Measurements from ENCODE around the gene GRIK3. TPM values are rescaled to one million over a fixed set of nuclear protein-coding genes. Genes with fewer than 3 reads are reported as not detected.

Gene GRIK3
- total RNA-seq, 1 experiment from 2014 or later, result not detected

DNA sequence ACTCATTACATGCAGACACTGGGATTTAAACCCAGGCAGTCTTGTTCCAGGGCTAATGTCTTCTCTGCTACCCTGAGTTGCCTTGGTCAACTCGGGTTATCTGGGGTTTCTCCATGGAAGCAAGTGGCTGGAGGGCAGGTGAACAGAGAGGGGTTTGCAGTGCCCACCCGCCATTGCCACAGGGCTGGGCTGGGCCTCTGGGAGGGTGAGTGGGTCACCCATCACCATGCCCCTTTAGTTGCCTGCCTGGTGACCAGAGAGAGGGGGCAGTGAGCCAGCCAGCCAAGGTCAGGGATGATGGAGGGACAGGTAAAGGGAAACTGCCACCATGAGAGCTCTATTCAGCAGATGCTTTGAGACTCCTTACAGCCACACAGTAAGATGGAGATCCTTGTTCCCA is 53.2 kb downstream of the GRIK3 start:
- ChIA-PET POLR2A (ENCODE audit: unreplicated experiment) (no interaction called here), CTCF (no interaction called here)
- H3K9me2 ChIP-seq (replicated peaks; ENCODE audit: low read length), result no peaks in the 10 kb centered on the region
- no peaks in the 10 kb centered on the region for H4K20me1 ChIP-seq (ENCODE audit: low read length)
- H3K9ac ChIP-seq (ENCODE audit: low read length), result no peak overlapping the region
- no peak overlapping the region for H3K27ac ChIP-seq (ENCODE audit: low read length)
- no peak overlapping the region for H2AFZ ChIP-seq (ENCODE audit: low read length)
- H3K79me2 ChIP-seq (ENCODE audit: low read length), result no peaks in the 10 kb centered on the region
- H3K4me3 ChIP-seq (ENCODE audit: low read length), result no peak overlapping the region
- H3K9me3 ChIP-seq (ENCODE audit: low read length), result no peaks in the 10 kb centered on the region
- H3F3A ChIP-seq (ENCODE audit: low read length, unreplicated experiment), result no peaks in the 10 kb centered on the region
- no peaks in the 10 kb centered on the region for H3K4me1 ChIP-seq (ENCODE audit: insufficient read depth, low read length)
- H3K4me2 ChIP-seq (ENCODE audit: low read length), result no peak overlapping the region
- BruUV-seq (replicated peaks), result no TSS peak
- H3K27me3 ChIP-seq (ENCODE audit: low read length), result peaks cover 12% of the 10 kb centered on the region; the same call in 1 of the 2 replicates
- ATAC-seq (no peak), DNase-seq (no peak)
- intact Hi-C loops (cut with micrococcal nuclease), result no loop called here
- TF ChIP-seq EZH2phosphoT487 (IDR thresholded peaks at IDR 0.05; ENCODE audit: borderline replicate concordance, low read length), result no peak
- no peak for TF ChIP-seq EZH2 (IDR thresholded peaks at IDR 0.05; ENCODE audit: low read length, unreplicated experiment)
- TF ChIP-seq, protein P1, sequence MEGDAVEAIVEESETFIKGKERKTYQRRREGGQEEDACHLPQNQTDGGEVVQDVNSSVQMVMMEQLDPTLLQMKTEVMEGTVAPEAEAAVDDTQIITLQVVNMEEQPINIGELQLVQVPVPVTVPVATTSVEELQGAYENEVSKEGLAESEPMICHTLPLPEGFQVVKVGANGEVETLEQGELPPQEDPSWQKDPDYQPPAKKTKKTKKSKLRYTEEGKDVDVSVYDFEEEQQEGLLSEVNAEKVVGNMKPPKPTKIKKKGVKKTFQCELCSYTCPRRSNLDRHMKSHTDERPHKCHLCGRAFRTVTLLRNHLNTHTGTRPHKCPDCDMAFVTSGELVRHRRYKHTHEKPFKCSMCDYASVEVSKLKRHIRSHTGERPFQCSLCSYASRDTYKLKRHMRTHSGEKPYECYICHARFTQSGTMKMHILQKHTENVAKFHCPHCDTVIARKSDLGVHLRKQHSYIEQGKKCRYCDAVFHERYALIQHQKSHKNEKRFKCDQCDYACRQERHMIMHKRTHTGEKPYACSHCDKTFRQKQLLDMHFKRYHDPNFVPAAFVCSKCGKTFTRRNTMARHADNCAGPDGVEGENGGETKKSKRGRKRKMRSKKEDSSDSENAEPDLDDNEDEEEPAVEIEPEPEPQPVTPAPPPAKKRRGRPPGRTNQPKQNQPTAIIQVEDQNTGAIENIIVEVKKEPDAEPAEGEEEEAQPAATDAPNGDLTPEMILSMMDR (conservative IDR thresholded peaks at IDR 0.05; ENCODE audit: low read depth, low read length), result no peak
- H3K36me3 ChIP-seq (ENCODE audit: low read depth, low read length), result no peaks in the 10 kb centered on the region

DNA sequence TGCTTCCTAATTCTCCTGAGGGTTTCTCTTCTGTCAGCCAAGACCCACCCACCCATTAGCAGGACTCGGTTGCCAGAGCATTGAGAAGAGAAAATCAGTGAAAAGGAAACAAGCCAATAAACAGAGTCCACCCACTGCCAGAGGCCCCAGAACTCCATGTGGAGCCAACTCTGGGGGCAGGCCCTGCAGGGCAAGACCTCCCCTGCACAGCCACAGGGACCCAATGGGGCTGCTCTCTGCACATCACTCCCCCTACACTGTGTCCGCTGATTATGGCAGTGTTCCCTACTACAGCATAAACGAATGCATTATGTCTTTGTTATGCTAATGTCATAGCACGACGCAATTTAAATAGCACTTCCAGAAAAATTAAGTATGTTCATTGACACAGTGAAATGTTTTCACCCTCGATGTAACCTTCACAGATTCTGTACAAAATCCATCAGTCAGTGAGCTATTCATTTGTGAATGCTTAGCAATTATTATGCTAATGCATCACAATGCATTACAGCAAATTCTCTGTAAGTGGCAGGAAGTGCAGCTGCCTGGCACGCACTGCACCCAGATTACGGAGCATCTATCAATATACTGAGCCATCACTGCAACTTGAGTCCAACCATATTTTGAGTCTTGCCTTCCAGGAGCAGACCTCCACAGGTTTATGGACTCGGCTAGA is 56.4 kb downstream of the GRIK3 start:
- Histone ChIP-seq H3K9ac (ENCODE audit: low read length) (no peak overlapping the region), H3F3A (ENCODE audit: low read length, unreplicated experiment) (no peaks in the 10 kb centered on the region), H3K27ac (ENCODE audit: low read length) (no peak overlapping the region), H3K4me3 (ENCODE audit: low read length) (no peak overlapping the region), H4K20me1 (ENCODE audit: low read length) (no peaks in the 10 kb centered on the region), H3K36me3 (ENCODE audit: low read depth, low read length) (no peaks in the 10 kb centered on the region), H3K79me2 (ENCODE audit: low read length) (no peaks in the 10 kb centered on the region), H3K4me2 (ENCODE audit: low read length) (no peak overlapping the region), H3K27me3 (ENCODE audit: low read length) (peaks cover 12% of the 10 kb centered on the region; the same call in 1 of the 2 replicates), H3K4me1 (ENCODE audit: insufficient read depth, low read length) (no peaks in the 10 kb centered on the region), H3K9me3 (ENCODE audit: low read length) (no peaks in the 10 kb centered on the region), H2AFZ (ENCODE audit: low read length) (no peak overlapping the region), H3K9me2 (replicated peaks; ENCODE audit: low read length) (no peaks in the 10 kb centered on the region)
- DNase-seq (no peak), ATAC-seq (no peak)
- POLR2A ChIA-PET (ENCODE audit: unreplicated experiment), result no interaction called here
- intact Hi-C loops (cut with micrococcal nuclease), result no loop called here
- BruUV-seq (replicated peaks), result no TSS peak
- TF ChIP-seq EZH2phosphoT487 (IDR thresholded peaks at IDR 0.05; ENCODE audit: borderline replicate concordance, low read length), result no peak
- TF ChIP-seq, protein P1 (conservative IDR thresholded peaks at IDR 0.05; ENCODE audit: low read depth, low read length), result no peak
- no peak for TF ChIP-seq EZH2 (IDR thresholded peaks at IDR 0.05; ENCODE audit: low read length, unreplicated experiment)
- CTCF ChIA-PET, result no interaction called here

DNA sequence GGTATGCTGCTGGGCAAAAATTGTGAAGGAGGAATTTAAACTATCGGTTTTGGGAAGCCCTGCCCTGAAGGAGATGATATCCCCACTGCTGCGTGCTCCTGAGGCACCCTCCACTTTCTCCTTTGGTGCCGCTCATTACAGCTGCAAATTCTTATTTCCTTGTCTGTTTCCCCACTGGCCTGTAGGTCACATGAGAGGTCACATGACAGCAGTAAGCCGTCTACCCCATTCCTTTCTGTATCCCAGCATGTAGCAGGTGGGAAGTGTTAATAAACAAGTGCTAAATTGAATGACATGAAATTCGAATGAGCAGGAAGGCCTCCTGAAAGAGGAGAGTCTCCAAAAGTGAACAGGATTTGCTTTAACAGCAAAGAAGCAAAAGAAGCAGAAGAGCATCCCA is 58.7 kb downstream of the GRIK3 start:
- H3F3A ChIP-seq (ENCODE audit: low read length, unreplicated experiment), result no peaks in the 10 kb centered on the region
- intact Hi-C loops (cut with micrococcal nuclease), result no loop called here
- no TSS peak for BruUV-seq (replicated peaks)
- H3K9me3 ChIP-seq (ENCODE audit: low read length), result no peaks in the 10 kb centered on the region
- TF ChIP-seq, protein P1 (conservative IDR thresholded peaks at IDR 0.05; ENCODE audit: low read depth, low read length), result no peak
- no peak for TF ChIP-seq EZH2 (IDR thresholded peaks at IDR 0.05; ENCODE audit: low read length, unreplicated experiment)
- TF ChIP-seq EZH2phosphoT487 (IDR thresholded peaks at IDR 0.05; ENCODE audit: borderline replicate concordance, low read length), result no peak
- 0 out of 2 replicates have a peak, but pooled peaks cover 5% of the 10 kb centered on the region for H3K27me3 ChIP-seq (ENCODE audit: low read length)
- DNase-seq (no peak), ATAC-seq (no peak)
- H3K4me3 ChIP-seq (ENCODE audit: low read length), result no peak overlapping the region
- no peaks in the 10 kb centered on the region for H4K20me1 ChIP-seq (ENCODE audit: low read length)
- no peak overlapping the region for H3K27ac ChIP-seq (ENCODE audit: low read length)
- ChIA-PET CTCF (no interaction called here), POLR2A (ENCODE audit: unreplicated experiment) (no interaction called here)
- no peak overlapping the region for H3K9ac ChIP-seq (ENCODE audit: low read length)
- no peak overlapping the region for H3K4me2 ChIP-seq (ENCODE audit: low read length)
- no peak overlapping the region for H2AFZ ChIP-seq (ENCODE audit: low read length)
- H3K79me2 ChIP-seq (ENCODE audit: low read length), result no peaks in the 10 kb centered on the region
- no peaks in the 10 kb centered on the region for H3K4me1 ChIP-seq (ENCODE audit: insufficient read depth, low read length)
- H3K36me3 ChIP-seq (ENCODE audit: low read depth, low read length), result no peaks in the 10 kb centered on the region
- no peaks in the 10 kb centered on the region for H3K9me2 ChIP-seq (replicated peaks; ENCODE audit: low read length)
